ENCODE measurements around the gene BTAF1.
A peak's percentile ranks its signal among the peaks of the same experiment; 100 is the strongest.

Gene BTAF1

DNA sequence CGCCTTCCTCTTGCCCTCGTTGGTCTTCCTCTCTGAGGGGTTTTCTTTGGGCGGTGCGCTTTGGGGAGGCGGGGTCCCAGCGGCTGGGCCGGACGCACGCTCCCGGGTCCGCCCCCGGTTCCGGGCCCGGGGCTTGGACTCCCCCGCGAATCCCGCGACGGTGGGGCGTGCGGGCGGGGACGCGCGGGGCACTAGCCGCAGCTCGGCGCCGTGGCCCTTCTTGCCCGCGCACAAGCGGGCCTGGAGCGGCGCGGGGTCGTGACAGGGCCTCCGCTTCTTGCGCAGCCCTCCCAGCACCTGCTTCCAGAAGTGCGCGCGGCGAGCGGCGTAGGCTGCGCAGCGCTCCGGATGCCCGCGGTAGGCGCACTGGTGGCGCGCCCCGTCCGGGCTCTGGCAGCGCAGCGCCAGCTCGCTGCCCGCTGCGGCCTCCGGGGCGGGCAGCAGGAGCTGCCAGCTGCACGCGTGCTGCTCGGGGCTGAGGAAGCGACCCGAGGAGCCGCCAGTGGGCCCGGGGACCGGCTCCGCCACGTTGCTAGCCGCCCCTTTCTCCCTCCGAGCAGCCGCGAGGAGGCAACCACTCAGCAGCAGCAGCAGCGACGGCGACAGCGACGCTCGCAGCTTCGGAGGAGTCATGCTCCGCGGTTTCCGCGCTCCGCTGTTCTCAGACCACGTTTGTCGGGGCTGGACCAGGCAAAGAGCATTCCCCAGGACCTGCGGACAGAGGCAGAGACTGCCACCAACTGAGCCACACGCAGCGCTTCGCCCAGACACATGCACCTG lies 15.0 kb upstream of the BTAF1 start:
- peak; percentile 74 to 77 for DNase-seq

GRCh38 chr10:91909117-91909677 lies 14.4 kb upstream of the BTAF1 start, which contains the start of gene FGFBP3:
Gene FGFBP3, minus strand, starts transcription at chr10:91909486. Its CDS starts 517 bp downstream, at chr10:91908969.
- peak; percentile 53 to 59 for DNase-seq

DNA sequence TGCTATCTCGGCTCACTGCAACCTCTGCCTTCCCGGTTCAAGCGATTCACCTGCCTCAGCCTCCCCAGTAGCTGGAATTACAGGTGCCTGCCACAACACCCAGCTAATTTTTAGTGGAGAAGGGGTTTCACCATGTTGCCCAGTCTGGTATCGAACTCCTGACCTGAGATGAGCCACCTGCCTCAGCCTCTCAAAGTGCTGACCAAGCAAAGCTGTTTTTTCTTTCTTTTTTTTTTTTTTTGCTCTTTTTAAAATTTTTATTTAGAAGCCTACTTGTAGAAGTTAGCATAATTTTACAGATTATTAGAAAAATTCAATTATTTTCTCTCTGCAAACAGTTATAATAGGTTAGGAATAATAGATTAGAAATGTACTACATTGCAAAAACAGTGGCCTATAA lies 13.1 kb upstream of the BTAF1 start:
- DNase-seq, result no peak

DNA sequence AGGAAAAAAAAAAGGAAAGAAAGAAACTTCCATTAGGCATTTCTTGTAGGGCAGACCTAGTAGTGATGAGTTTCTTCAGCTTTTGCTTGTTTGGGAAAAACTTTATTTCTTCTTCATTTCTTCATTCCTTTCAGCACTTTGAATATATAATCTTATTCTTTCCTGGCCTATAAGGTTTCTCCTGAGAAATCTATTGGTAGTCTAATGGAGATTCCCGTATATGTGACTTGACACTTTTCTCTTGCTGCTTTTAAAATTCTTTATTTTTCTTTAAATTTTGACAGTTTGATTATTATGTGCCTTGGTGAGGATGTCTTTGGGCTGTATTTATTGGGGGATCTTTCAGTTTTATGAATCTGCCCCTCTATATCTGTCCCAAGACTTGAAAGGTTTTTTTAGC lies 3.9 kb upstream of the BTAF1 start:
- DNase-seq, result no peak

- no peak for DNase-seq
Measured at GRCh38 chr10:91924212-91925021, 847 bp downstream of the BTAF1 start.

DNA sequence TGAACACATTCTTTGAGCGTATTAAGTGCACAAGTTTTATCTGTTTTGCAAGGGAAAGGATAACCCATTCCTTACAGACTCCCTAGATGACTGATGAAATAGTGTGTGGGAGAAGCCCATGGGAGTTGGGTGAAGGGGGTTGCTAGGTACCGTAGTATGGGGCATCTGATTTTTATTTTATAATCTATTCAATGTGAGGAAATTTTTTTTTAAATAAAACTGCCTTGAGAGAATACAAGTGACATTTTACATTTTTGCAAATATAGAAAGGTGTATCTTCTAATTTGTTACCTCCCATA lies 1.4 kb downstream of the BTAF1 start:
- DNase-seq, result no peak

- DNase-seq, result no peak
Measured at GRCh38 chr10:91930939-91931338, 7.4 kb downstream of the BTAF1 start.

DNA sequence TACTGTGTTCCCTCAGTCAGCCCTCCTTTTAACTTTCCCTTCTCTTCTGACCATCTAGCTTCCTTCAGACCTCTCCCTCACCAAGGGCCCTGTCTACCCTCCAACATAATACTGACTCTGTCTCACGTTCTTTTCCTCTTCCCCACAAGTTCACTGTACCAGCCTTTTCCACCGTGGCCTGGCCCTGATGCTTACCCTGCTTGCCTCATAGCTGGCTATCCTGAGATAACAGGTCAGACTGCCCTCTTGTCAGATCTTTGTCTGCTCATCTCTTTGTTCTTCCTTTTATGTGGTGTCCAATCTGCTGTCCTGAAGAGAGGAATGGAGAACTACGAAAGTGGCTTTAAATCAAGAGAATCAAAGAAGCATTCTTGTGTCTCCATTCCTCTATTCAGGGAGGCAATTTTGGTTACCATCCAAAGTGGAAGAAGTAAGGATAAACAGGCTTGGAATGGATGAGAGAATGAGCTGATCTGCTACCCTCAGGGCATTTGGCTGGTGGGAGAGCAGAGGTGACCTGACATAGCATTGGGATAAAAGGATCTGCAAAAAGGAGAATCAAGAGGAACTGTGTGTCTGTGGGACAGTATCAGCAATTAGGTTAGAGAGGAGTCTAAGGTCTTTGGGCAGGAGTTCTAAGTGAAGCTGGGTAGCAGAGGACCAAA lies 8.1 kb downstream of the BTAF1 start:
- no peak for DNase-seq

DNA sequence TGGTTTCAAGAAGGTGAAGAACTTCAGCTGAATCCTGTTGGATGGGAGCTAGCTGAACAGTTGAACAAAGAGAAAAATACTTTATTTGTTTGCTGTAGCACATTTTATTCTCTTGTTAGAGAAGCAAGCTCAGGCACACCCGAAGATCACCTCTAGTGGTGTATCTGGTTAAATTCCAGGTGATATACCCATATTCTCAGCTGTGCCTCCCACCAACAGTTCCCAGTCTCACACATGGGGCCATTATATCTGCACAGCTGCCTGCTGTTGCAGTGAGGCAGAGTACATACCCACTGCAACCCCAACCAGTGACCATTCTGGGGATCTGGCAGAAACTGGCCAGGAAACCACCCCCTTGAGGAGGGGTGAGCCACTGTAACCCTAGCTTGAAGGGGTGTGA lies 9.2 kb downstream of the BTAF1 start:
- no peak for DNase-seq

DNA sequence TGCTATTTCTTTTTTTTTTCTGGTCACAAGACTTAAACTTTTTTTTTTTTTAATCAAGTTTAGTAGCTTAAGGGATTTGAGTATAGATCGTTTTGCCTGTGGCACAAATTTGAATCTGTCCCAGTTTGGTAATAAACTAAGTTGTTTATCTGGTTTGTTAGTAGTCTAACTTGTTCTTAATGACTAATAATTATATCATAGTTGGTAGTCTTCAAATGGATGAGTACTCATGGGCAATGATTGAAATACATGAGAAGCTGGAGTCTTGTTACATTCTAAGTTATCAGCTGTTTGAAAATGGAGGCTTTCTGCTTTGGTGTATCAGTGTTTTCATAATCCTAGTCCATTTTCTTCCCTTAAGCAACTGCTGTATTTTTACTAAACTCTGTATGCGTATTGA lies 12.3 kb downstream of the BTAF1 start:
- no peak for DNase-seq

- DNase-seq, result no peak
Measured at GRCh38 chr10:91939653-91940052, 16.1 kb downstream of the BTAF1 start.

GRCh38 chr10:91941426-91941825 lies 17.9 kb downstream of the BTAF1 start:
- no peak for DNase-seq

DNA sequence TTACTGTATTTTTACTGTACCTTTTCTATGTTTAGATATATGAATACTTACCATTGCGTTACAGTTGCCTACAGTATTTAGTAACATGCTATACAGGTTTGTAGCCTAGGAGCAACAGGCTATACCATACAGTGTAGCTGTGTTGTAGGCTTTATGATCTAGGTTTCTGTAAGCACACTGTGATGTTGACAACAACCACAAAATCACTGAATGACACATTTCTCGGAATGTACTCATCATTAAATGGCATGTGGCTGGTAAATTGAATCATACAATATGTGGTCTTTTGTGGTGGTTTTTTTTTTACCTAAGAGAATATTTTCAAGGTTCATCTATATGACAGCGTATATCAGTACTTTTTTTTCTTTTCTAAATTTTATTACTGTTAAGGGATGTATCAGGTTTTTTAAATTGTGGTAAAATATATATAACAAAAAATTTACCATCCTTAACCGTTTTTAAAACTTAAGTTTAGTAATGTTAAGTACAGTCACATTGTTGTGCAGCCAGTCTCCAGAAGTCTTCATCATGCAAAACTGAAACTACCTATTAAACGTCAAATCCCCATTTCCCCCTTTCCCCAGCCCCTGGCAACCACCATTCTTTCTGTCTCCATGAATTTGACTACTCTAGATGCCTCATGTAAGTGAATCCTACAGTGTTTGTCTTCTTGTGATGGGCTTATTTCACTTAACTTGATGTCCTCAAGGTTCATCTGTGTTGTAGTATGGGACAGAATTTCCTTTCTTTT lies 21.5 kb downstream of the BTAF1 start:
- DNase-seq, result peak; percentile 10 to 35

DNA sequence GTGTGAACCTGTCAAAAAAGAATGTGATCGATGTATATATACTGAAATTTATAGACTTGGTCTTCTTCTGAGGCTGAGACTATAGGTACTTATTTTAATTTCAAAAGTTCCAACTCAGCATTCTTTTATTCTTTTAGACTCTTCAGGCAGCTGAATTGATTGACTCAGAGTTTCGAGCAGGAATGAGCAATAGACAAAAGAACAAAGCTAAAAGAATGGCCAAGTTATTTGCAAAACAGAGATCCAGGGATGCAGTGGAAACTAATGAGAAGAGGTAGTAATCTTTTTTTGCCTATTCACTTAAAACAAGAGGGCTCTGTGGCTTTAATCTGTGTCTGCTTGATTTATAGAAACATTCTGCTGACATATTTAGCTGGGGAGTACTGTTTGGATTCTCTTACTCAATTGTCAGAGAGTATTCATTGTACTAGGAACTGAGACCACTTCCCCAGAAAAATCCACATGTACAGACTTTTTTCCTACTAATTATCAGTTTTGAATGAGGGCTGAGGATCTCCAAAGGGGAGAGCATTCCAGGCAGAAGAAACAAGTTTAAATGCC lies 30.1 kb downstream of the BTAF1 start:
- no peak for DNase-seq

DNA sequence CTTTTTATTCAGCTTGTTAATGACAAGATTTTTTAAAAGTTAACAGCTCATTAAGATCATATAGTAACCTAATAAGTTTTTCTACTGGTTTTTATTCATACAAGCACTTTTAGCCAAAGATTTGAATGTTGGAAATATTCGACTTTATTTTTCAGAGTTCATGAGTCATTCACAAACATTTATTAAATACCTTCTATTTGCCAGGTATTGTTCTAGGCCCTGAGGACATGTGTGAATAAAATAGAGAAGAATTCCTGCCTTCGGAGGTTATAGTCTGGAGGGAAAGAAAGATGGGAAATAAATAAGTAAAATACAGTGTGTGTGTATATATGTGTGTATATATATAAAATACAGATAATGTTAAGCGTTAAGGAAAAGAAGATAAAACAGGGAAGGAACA lies 31.5 kb downstream of the BTAF1 start:
- no peak for DNase-seq

GRCh38 chr10:91957091-91957490 lies 33.5 kb downstream of the BTAF1 start:
- no peak for DNase-seq

DNA sequence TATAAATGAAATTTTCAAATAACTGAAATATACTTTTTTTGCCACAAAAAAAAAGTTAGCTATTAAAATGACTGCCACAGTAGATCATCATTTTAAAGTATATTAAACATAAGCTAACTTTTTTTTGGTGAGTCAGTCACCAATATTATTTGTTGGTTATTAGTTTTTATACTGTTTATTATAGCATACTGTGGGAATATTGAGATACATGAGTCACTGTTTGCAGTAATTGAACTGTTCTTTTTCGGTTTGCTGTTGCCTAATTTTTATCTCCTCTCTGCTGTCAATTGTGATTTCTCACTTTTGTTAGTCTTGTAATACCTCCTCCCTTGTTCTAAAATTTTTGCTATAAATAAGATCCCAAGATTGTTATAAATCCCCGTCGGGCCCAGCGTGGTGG lies 45.7 kb downstream of the BTAF1 start:
- DNase-seq, result no peak

DNA sequence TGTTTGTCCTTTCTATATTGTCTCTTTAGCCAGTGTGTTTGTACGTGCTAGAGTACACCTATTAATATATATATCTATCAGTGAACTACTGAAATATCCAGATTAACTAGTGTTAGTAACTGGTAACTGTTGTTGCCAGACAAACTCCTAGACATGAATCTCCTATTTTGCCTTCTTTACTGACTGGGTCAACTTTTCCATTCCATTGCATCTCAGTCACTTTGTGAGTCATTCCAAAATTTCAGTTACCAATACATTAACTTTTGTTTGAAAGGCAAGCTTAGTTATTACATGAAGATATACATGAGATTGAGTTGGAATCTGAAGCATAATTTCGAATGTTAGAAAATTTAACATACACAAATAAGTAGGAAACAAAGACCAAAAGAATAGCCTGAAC lies 51.4 kb downstream of the BTAF1 start:
- DNase-seq, result no peak

DNA sequence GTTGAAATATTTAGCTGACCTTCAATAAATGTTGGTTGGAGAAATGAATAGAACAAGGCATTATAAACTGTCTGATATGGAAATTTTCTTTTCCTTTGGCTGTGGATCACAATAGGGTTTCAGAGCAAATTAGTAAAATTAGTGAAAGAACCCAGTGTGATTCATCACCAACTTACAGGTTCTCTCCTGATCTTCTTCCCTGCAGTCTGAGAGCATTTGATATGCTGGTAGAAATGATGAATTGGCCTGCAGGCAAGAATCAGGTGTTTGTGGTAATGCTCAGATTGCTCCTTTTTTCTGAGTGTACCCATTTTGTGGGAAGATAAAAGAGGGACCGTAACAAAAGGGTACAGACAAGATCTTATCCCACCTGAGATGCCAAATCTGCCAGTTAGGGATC lies 51.9 kb downstream of the BTAF1 start:
- no peak for DNase-seq

DNA sequence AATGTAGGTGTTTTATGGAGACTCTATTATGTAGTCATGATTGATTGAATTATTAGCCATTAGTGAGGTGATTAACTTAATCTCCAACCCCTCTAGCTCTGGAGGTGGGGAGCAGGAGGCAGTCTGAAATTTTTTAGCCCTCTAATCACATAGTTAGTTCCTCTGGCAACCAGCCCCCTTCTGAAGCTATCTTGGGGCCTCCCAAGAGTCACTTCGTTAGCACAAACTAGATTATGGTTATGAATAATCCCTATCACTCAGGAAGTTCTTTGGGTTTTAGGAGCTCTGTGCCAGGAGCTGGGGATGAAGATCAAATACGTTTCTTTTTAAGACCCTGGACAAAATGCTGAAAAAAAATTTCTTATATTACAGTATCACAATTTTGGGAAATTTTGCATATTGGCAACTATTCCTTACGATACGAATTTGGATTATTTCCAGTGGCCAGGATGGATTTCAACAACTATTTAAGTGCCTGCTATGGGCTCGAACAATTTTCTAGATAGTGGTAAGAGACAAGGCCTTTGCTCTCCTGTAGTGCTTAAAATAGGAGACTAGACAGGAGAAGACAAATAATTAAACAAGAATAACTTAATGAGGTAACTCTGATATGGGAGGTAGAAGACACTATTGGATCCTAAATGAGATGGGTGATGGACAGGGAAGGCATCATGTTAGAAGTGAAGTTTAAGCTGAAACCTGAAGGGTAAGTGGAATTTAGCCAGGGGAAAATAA lies 52.9 kb downstream of the BTAF1 start:
- no peak for DNase-seq

DNA sequence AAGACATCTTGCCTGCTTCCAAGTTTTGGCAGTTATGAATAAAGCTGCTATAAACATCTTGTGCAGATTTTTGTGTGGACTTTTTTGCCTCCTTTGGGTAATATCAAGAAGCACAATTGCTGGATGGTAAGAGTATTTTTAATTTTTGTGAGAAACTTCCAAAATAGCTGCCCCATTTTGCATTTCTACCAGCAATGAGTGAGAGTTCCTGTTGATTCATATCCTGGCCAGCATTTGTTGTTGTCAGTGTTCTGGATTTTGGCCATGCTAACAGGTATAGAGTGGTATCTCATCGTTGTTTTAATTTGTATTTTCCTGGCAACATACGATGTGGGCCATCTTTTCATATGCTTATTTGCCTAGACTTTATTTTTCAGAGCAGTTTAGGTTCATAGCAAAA lies 53.9 kb downstream of the BTAF1 start:
- no peak for DNase-seq

DNA sequence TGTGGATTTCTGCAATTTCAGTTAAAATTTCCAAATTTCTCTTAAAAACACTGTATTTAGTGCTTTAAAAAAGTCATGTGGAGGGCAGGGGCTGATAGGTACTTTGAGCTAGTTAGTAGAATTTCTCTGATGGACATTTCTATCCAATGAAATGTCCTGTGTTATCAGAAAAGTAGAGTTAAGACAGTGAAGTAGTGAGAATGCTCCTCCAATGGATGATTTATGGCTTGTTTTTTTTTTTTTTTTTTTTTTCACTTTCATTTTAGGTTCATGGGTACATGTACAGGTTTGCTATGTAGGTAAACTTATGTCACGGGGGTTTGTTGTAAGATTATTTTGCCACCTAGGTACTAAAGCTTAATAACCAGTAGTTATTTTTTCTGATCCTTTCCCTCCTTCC lies 55.0 kb downstream of the BTAF1 start:
- no peak for DNase-seq
